A549 (cell line): ENCODE measurements around the gene NRTN. TPM values are rescaled to one million over a fixed set of nuclear protein-coding genes. Genes with fewer than 3 reads are reported as not detected.

Experiments
- ATAC-seq, 2 experiments: fragments of 200-7000 bp in 1 of 2; fragments of >200 bp in 1 of 2; cut with Nextera tagmentation in 1 of 2; cut with Tn5 transposase in 1 of 2; 3 replicates each; pipeline versions ENCODE4 v1.8.0 to v1.9.1; 2018 to 2020; ENCODE audit warnings: mild to moderate bottlenecking in 1 of 2, moderate library complexity in 1 of 2
- CTCF ChIA-PET: fragments of 300-600 bp; sonication (Branson Sonifier 250); formaldehyde crosslinking; extraction: SDS; loops from one replicate; lab custom pipeline; 2021; ENCODE audit warnings: antibody characterized with exemption, inconsistent platforms; lab: Yijun Ruan, JAX
- POLR2A ChIA-PET: fragments of 350-600 bp; formaldehyde crosslinking; extraction: SDS; loops from one replicate; lab custom pipeline; 2021; ENCODE audit warnings: antibody characterized with exemption, inconsistent platforms; lab: Yijun Ruan, JAX
- DNase-seq, 2 experiments: peaks; one replicate each; pipeline versions ENCODE4 v3.0.0 to v3.0.0-alpha.2; 2011 to 2016; ENCODE audit warnings: low read depth in 1 of 2, low spot score in 1 of 2
- FAIRE-seq: peaks from 2 replicates; lab custom pipeline; 2011; peaks lifted over from hg19 to GRCh38; lab: Jason Lieb, UNC
- H3K27ac ChIP-seq, 2 experiments: fragments of >200 bp; sonication (Bioruptor Twin); formaldehyde crosslinking; 3 replicates each; pipeline ENCODE4 v1.5.1; 2016 to 2017
- H3K4me1 ChIP-seq: fragments of >200 bp; sonication (Bioruptor Twin); formaldehyde crosslinking; 3 replicates; pipeline ENCODE4 v1.6.1; 2016
- H3K4me2 ChIP-seq: fragments of >200 bp; sonication (Bioruptor Twin); formaldehyde crosslinking; 3 replicates; pipeline ENCODE4 v1.6.1; 2016
- H3K4me3 ChIP-seq: fragments of >200 bp; sonication (Bioruptor Twin); formaldehyde crosslinking; 3 replicates; pipeline ENCODE4 v1.5.1; 2016
- H3K9me3 ChIP-seq: fragments of >200 bp; sonication (Bioruptor Twin); formaldehyde crosslinking; 3 replicates; pipeline ENCODE4 v1.6.1; 2016
- CEBPB ChIP-seq, 2 experiments: fragments of >200 bp in 1 of 2; sonication (Bioruptor Twin) in 1 of 2; formaldehyde crosslinking in 1 of 2; IDR thresholded peaks; 2 replicates each; pipeline ENCODE4 v1.6.1; 2012 to 2016
- CHD2 ChIP-seq: fragments of 150-350 bp; IDR thresholded peaks from 2 replicates; pipeline ENCODE4 v1.6.1; 2014; ENCODE audit warnings: low read length; ENCODE audit not compliant: partially characterized antibody
- EHF ChIP-seq: fragments of 250-450 bp; sonication (Bioruptor Pico); IDR thresholded peaks from 2 replicates; pipeline ENCODE4 v1.5.0; 2020; ENCODE audit warnings: mild to moderate bottlenecking
- ESRRA ChIP-seq: fragments of 150-350 bp; IDR thresholded peaks from 2 replicates; pipeline ENCODE4 v1.6.1; 2014; ENCODE audit warnings: mild to moderate bottlenecking, low read length, borderline replicate concordance
- GATA3 ChIP-seq: IDR thresholded peaks from 2 replicates; pipeline ENCODE4 v1.6.1; 2012; ENCODE audit warnings: borderline replicate concordance
- HEYL ChIP-seq: fragments of 250-450 bp; sonication (Bioruptor Pico); IDR thresholded peaks from 2 replicates; pipeline ENCODE4 v1.8.0; 2021; ENCODE audit warnings: mild to moderate bottlenecking, moderate library complexity
- JUNB ChIP-seq: fragments of >200 bp; sonication (Bioruptor Twin); formaldehyde crosslinking; IDR thresholded peaks from 2 replicates; pipeline ENCODE4 v1.6.1; 2016
- MYC ChIP-seq: IDR thresholded peaks from 2 replicates; pipeline ENCODE4 v1.6.1; 2012; ENCODE audit warnings: mild to moderate bottlenecking, inconsistent platforms, low read length, improper control_type of control experiment, borderline replicate concordance
- NFE2L2 ChIP-seq: fragments of 150-350 bp; conservative IDR thresholded peaks from 2 replicates; pipeline ENCODE4 v1.6.1; 2014; ENCODE audit warnings: low read length
- NR3C1 ChIP-seq: fragments of >200 bp; sonication (Bioruptor Twin); formaldehyde crosslinking; IDR thresholded peaks from 3 replicates; pipeline ENCODE4 v1.6.1; 2017
- RCOR1 ChIP-seq: fragments of 150-350 bp; IDR thresholded peaks from 2 replicates; pipeline ENCODE4 v1.6.1; 2014; ENCODE audit warnings: antibody characterized with exemption, low read length, low read depth
- RFX5 ChIP-seq: fragments of 450-650 bp; IDR thresholded peaks from 2 replicates; pipeline ENCODE4 v1.7.1; 2014; ENCODE audit warnings: antibody characterized with exemption, mild to moderate bottlenecking, moderate library complexity
- TP53 ChIP-seq: fragments of 250-450 bp; sonication (Bioruptor Pico); IDR thresholded peaks from 2 replicates; pipeline ENCODE4 v1.5.0; 2021; ENCODE audit warnings: mild to moderate bottlenecking, moderate library complexity
- ZFP36 ChIP-seq: fragments of 450-650 bp; IDR thresholded peaks from 2 replicates; pipeline ENCODE4 v1.6.1; 2014; ENCODE audit warnings: borderline replicate concordance; ENCODE audit not compliant: partially characterized antibody
- WGBS: methylation state at CpG from one replicate; pipeline ENCODE4 v1.1.6; 2017; ENCODE audit errors: missing lambda C conversion rate; 5-methylcytosine and 5-hydroxymethylcytosine counted together
- polyA plus RNA-seq, 4 experiments: library from polyadenylated mRNA; depleted of rRNA in 3 of 4; stranded (reverse); fragments of >200 nt; fragmentation: RNase III in 1 of 4; extraction: RNeasy Plus Mini Kit Qiagen cat#74134 plus additional on column Dnase treatment in 1 of 4; gene quantifications; 2 replicates in 3 of 4; 3 replicates in 1 of 4; pipeline ENCODE4 v1.2.3, GENCODE V29; 2011 to 2017
- TF ChIP-seq, protein P1 (sequence below): IDR thresholded peaks from 2 replicates; pipeline ENCODE4 v1.6.1; 2012; ENCODE audit warnings: low read depth, borderline replicate concordance
- TF ChIP-seq, protein P2 (sequence below): fragments of 250-450 bp; sonication (Bioruptor Pico); IDR thresholded peaks from 2 replicates; pipeline ENCODE4 v1.5.0; 2021; ENCODE audit warnings: mild to moderate bottlenecking, moderate library complexity, borderline replicate concordance
- TF ChIP-seq, protein P3 (sequence below): fragments of 250-450 bp; sonication (Bioruptor Pico); IDR thresholded peaks from 2 replicates; pipeline ENCODE4 v1.5.0; 2020; ENCODE audit warnings: low read depth, mild to moderate bottlenecking, moderate library complexity
- TF ChIP-seq, protein P4 (sequence below): fragments of 450-650 bp; IDR thresholded peaks from 2 replicates; pipeline ENCODE4 v1.6.1; 2014; ENCODE audit warnings: antibody characterized with exemption

NRTN gene
- polyA plus RNA-seq, 2 of the 4 experiments (the other 2 are of a cell fraction) = 0.32 to 0.61 TPM

DNA sequence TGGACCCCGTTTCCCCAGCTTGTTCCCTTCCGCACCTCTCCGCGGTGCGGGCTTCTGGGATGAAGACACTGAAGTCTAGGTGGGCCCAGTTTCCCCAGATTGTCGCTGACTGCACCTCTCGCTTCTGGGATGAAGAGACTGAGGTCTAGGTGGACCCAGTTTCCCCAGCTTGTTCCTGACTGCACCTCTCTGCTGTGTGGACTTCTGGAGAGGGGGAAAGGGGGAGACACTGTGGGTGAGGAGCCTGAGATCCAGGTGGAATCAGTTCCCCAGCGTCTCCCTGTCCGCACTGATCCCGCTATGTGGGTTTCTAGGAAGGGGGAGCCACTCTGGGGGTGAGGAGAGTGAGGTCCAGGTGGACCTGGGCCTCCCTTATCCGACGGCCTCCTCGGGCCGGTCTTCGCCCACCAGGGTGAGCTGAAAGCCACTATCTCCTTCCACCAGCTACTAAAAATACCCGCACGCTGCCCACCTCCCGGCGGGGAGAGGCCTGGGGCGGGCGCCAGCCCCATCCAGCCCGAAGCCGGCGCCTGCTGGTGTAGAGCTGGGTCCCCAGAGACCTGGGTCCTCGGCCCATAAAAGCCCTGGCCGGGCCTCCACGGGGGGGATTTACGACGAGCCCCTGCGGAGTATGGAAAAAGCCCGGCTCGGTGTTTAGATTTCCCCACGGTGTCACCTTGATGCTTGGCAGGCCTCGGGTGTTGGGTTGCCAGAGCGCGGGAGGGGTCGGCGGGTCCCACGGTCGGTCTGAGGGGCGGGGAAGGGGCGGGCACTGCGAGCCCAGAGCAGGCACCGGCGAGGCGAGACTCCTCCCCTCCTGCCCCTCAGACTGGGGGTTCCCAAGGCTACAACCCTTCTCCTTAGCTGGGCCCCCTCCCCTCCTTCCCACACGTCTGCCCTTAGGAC, 24.0 kb downstream of the NRTN start:
- no peak for TF ChIP-seq CEBPB (IDR thresholded peaks at IDR 0.05)
- TF ChIP-seq, protein P1, sequence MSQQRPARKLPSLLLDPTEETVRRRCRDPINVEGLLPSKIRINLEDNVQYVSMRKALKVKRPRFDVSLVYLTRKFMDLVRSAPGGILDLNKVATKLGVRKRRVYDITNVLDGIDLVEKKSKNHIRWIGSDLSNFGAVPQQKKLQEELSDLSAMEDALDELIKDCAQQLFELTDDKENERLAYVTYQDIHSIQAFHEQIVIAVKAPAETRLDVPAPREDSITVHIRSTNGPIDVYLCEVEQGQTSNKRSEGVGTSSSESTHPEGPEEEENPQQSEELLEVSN = no peak
- TF ChIP-seq ZFP36 = no peak
- no peak for TF ChIP-seq HEYL (CRISPR knock-in tag)
- no peak for TF ChIP-seq MYC
- TF ChIP-seq, protein P2, sequence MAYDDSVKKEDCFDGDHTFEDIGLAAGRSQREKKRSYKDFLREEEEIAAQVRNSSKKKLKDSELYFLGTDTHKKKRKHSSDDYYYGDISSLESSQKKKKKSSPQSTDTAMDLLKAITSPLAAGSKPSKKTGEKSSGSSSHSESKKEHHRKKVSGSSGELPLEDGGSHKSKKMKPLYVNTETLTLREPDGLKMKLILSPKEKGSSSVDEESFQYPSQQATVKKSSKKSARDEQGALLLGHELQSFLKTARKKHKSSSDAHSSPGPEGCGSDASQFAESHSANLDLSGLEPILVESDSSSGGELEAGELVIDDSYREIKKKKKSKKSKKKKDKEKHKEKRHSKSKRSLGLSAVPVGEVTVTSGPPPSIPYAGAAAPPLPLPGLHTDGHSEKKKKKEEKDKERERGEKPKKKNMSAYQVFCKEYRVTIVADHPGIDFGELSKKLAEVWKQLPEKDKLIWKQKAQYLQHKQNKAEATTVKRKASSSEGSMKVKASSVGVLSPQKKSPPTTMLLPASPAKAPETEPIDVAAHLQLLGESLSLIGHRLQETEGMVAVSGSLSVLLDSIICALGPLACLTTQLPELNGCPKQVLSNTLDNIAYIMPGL = no peak
- no peak for TF ChIP-seq EHF (CRISPR knock-in tag)
- TF ChIP-seq, protein P3, sequence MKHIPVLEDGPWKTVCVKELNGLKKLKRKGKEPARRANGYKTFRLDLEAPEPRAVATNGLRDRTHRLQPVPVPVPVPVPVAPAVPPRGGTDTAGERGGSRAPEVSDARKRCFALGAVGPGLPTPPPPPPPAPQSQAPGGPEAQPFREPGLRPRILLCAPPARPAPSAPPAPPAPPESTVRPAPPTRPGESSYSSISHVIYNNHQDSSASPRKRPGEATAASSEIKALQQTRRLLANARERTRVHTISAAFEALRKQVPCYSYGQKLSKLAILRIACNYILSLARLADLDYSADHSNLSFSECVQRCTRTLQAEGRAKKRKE (CRISPR knock-in tag) = no peak
- TF ChIP-seq, all 56 proteins: peak for 0
- WGBS = 88% methylated on average over 33 of the region's 47 CpGs
- Histone ChIP-seq H3K4me2 (peak overlapping the region; percentile 89), H3K27ac (peak overlapping the region; percentile 91 to 98), H3K9me3 (no peaks in the 10 kb centered on the region), H3K4me1 (peaks cover 19% of the 10 kb centered on the region), H3K4me3 (peak overlapping the region; percentile 64)
- FAIRE-seq (no peak), ATAC-seq (no peak), DNase-seq (no peak)
- CTCF ChIA-PET = interaction anchor here (0.7 to 8.5 kb wide), 5 partner anchors 25 to 1011 kb away, joined by 3 to 74 read pairs (median 3); partner anchors contain the start of gene NRTN
- POLR2A ChIA-PET = interaction anchor here (0.6 to 2.7 kb wide), 22 partner anchors 8 to 437 kb away, joined by 3 to 42 read pairs (median 4); partner anchors contain the start of genes FUT5, FUT6, NDUFA11 and NRTN

DNA sequence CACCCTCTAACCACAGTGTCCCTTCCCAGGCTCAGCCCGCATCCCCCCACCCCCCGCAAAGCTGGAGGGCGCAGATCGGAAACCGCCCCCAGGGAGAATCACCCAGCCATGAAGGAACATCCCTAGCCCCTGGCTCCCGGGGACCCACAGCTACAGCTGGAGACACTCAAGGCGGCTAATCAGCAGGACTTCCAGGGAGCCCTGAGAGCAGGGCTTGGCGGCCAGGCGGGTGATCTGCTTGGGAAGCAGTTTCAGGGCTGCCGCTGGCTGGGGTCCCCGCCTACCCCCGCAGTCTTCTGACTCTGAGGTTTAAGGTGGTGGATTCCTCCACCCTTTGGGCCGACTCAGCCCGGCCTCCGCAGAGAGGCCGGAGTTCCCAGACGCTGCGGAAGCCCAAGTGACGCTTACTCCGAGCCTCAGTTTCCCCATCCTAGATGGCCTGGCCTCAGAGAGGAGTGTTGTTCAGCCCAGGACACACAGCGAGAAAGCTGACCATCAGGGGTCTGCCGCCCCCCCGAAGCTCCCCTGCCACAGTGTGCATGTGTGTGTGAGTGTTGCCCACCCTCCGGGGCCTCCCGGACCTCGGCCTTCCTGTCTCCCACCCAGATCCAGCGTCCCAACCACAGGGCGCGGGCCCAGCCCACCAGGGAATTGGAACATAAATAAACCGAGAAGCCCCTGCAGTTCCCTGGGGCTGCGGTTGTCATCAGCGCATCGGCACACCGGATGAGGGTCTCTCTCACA, 24.9 kb downstream of the NRTN start:
- CTCF ChIA-PET = interaction anchor here (0.9 to 8.5 kb wide), 4 partner anchors 25 to 63 kb away, joined by 3 to 74 read pairs (median 6); partner anchors contain the start of gene NRTN
- no peak for FAIRE-seq
- no peak for TF ChIP-seq RFX5
- no peak for TF ChIP-seq NR3C1
- TF ChIP-seq, protein P1 = no peak
- no peak for TF ChIP-seq GATA3
- no peak for TF ChIP-seq ESRRA
- no peak for TF ChIP-seq CHD2
- TF ChIP-seq TP53 (CRISPR knock-in tag) = no peak
- TF ChIP-seq, protein P4, sequence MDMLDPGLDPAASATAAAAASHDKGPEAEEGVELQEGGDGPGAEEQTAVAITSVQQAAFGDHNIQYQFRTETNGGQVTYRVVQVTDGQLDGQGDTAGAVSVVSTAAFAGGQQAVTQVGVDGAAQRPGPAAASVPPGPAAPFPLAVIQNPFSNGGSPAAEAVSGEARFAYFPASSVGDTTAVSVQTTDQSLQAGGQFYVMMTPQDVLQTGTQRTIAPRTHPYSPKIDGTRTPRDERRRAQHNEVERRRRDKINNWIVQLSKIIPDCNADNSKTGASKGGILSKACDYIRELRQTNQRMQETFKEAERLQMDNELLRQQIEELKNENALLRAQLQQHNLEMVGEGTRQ = no peak
- TF ChIP-seq RCOR1 = no peak
- TF ChIP-seq JUNB = no peak
- TF ChIP-seq NFE2L2 = no peak
- TF ChIP-seq MYC = no peak

More for the DNA sequence above, 24.9 kb downstream of the NRTN start:
- Histone ChIP-seq H3K4me1 (peaks cover 19% of the 10 kb centered on the region), H3K9me3 (no peaks in the 10 kb centered on the region), H3K4me2 (no peak overlapping the region), H3K27ac (no peak overlapping the region), H3K4me3 (no peak overlapping the region)
- 86% methylated on average over 14 of the region's 34 CpGs for WGBS
- ATAC-seq (no peak), DNase-seq (no peak)
- POLR2A ChIA-PET = interaction anchor here (0.6 to 2.7 kb wide), 4 partner anchors 9 to 74 kb away, joined by 4 to 42 read pairs (median 14); partner anchors contain the start of genes NDUFA11, NRTN and VMAC
